ENCODE measurements around the gene IKBIP.

- TF ChIP-seq MAZ (IDR thresholded peaks at IDR 0.05; ENCODE audit: borderline replicate concordance, low read depth, low read length) (no peak), SREBF2 (IDR thresholded peaks at IDR 0.05) (no peak), POLR2AphosphoS2 (conservative IDR thresholded peaks at IDR 0.05; ENCODE audit: low read length) (no peak)
- TF ChIP-seq, protein P1, sequence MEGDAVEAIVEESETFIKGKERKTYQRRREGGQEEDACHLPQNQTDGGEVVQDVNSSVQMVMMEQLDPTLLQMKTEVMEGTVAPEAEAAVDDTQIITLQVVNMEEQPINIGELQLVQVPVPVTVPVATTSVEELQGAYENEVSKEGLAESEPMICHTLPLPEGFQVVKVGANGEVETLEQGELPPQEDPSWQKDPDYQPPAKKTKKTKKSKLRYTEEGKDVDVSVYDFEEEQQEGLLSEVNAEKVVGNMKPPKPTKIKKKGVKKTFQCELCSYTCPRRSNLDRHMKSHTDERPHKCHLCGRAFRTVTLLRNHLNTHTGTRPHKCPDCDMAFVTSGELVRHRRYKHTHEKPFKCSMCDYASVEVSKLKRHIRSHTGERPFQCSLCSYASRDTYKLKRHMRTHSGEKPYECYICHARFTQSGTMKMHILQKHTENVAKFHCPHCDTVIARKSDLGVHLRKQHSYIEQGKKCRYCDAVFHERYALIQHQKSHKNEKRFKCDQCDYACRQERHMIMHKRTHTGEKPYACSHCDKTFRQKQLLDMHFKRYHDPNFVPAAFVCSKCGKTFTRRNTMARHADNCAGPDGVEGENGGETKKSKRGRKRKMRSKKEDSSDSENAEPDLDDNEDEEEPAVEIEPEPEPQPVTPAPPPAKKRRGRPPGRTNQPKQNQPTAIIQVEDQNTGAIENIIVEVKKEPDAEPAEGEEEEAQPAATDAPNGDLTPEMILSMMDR (IDR thresholded peaks at IDR 0.05): no peak
Observed at GRCh38 chr12:98578821-98579220, 65.8 kb downstream of the IKBIP start.
